ENCODE measurements around the gene CPLX1.

- TF ChIP-seq CTCF (IDR thresholded peaks at IDR 0.05) (no peak), POLR2A (IDR thresholded peaks at IDR 0.05) (no peak)
These were observed 2.0 kb downstream of the CPLX1 start for GRCh38 chr4:823761-824460.

Measured in adrenal gland (tissue), 5 donors.